CD14-positive monocyte (primary cell): ENCODE data around the gene TMEM273. TPM values are rescaled to one million over a fixed set of nuclear protein-coding genes. Genes with fewer than 3 reads are reported as not detected.
A peak's percentile ranks its signal among the peaks of the same experiment; 100 is the strongest.

Experiments used
- DNase-seq, 3 donors: peaks; one replicate each; pipeline ENCODE4 v3.0.0-alpha.2; 2011 to 2022
- H2AFZ ChIP-seq: 2 replicates; pipeline ENCODE4 v1.6.0; 2012; ENCODE audit warnings: mild to moderate bottlenecking, low read depth, low read length, inconsistent platforms; ENCODE audit not compliant: insufficient read depth, poor library complexity, severe bottlenecking
- H3K27ac ChIP-seq, 2 donors: 1 replicate in 1 of 2; 2 replicates in 1 of 2; pipeline ENCODE4 v1.5.1; 2012 to 2013; ENCODE audit warnings: low read length in 2 of 2, control low read depth in 1 of 2, inconsistent platforms in 1 of 2, low read depth in 1 of 2, mild to moderate bottlenecking in 1 of 2
- H3K27me3 ChIP-seq, 2 donors: one replicate each; pipeline versions ENCODE4 v1.6.0 to v1.6.1; 2011 to 2013; ENCODE audit warnings: low read length in 2 of 2; ENCODE audit not compliant: control insufficient read depth in 2 of 2, insufficient read depth in 2 of 2
- H3K36me3 ChIP-seq, 2 donors: replicated peaks in 1 of 2; 1 replicate in 1 of 2; 2 replicates in 1 of 2; pipeline versions ENCODE4 v1.5.1 to v1.6.1; 2012 to 2013; ENCODE audit warnings: low read length in 2 of 2, control low read depth in 1 of 2, inconsistent platforms in 1 of 2, mild to moderate bottlenecking in 1 of 2; ENCODE audit not compliant: insufficient read depth in 2 of 2, control insufficient read depth in 1 of 2
- H3K4me1 ChIP-seq, 2 donors: 1 replicate in 1 of 2; 2 replicates in 1 of 2; pipeline versions ENCODE4 v1.5.1 to v1.6.1; 2012 to 2013; ENCODE audit warnings: low read length in 2 of 2, control low read depth in 1 of 2, inconsistent platforms in 1 of 2, mild to moderate bottlenecking in 1 of 2, moderate library complexity in 1 of 2; ENCODE audit not compliant: insufficient read depth in 2 of 2, control insufficient read depth in 1 of 2
- H3K4me2 ChIP-seq: replicated peaks from 2 replicates; pipeline ENCODE3; 2012; ENCODE audit warnings: low read length, moderate library complexity, mild to moderate bottlenecking; ENCODE audit not compliant: poor library complexity, severe bottlenecking; ENCODE audit errors: extremely low read depth
- H3K4me3 ChIP-seq, 3 experiments: fragments of 200-600 bp in 1 of 3; sonication (generic) in 1 of 3; replicated peaks in 1 of 3; 1 replicate in 2 of 3; 2 replicates in 1 of 3; pipeline ENCODE4 v1.5.1; 2011 to 2013; ENCODE audit warnings: low read length in 3 of 3, mild to moderate bottlenecking in 3 of 3, control low read depth in 2 of 3, low read depth in 2 of 3, inconsistent platforms in 1 of 3, moderate library complexity in 1 of 3
- H3K79me2 ChIP-seq: 2 replicates; pipeline ENCODE4 v1.6.0; 2012; ENCODE audit warnings: mild to moderate bottlenecking, control low read depth, inconsistent platforms, low read length, moderate library complexity; ENCODE audit not compliant: insufficient read depth
- H3K9ac ChIP-seq: 2 replicates; pipeline ENCODE4 v1.6.0; 2017; ENCODE audit warnings: low read length, mild to moderate bottlenecking; ENCODE audit not compliant: insufficient read depth, poor library complexity, severe bottlenecking
- H3K9me3 ChIP-seq, 2 donors: replicated peaks in 1 of 2; 1 replicate in 1 of 2; 2 replicates in 1 of 2; pipeline versions ENCODE4 v1.5.1 to v1.6.1; 2012 to 2013; ENCODE audit warnings: low read length in 2 of 2, control low read depth in 1 of 2; ENCODE audit not compliant: control insufficient read depth in 1 of 2, insufficient read depth in 1 of 2
- H4K20me1 ChIP-seq: 2 replicates; pipeline ENCODE4 v1.6.0; 2012; ENCODE audit warnings: mild to moderate bottlenecking, low read length, control low read depth, moderate library complexity; ENCODE audit not compliant: insufficient read depth
- H3K27ac Mint-ChIP-seq, 7 donors: one replicate each; pipeline ENCODE4 v1.8.0; 2020; ENCODE audit warnings: mild to moderate bottlenecking in 7 of 7, mixed read lengths in 7 of 7, moderate library complexity in 6 of 7, inconsistent platforms in 2 of 7
- H3K27me3 Mint-ChIP-seq, 3 donors: one replicate each; pipeline ENCODE4 v1.8.0; 2021 to 2022; ENCODE audit warnings: low read depth in 3 of 3, mild to moderate bottlenecking in 3 of 3, mixed read lengths in 3 of 3, moderate library complexity in 3 of 3, inconsistent platforms in 1 of 3
- H3K36me3 Mint-ChIP-seq, 2 donors: one replicate each; pipeline ENCODE4 v1.8.0; 2020; ENCODE audit warnings: mixed read lengths in 2 of 2, inconsistent platforms in 1 of 2, mild to moderate bottlenecking in 1 of 2
- H3K4me1 Mint-ChIP-seq: one replicate; pipeline ENCODE4 v1.8.0; 2020; ENCODE audit warnings: mild to moderate bottlenecking, mixed read lengths
- H3K4me3 Mint-ChIP-seq, 2 donors: one replicate each; pipeline ENCODE4 v1.8.0; 2020; ENCODE audit warnings: mild to moderate bottlenecking in 2 of 2, mixed read lengths in 2 of 2, moderate library complexity in 1 of 2
- H3K9me3 Mint-ChIP-seq, 7 donors: one replicate each; pipeline ENCODE4 v1.8.0; 2020 to 2022; ENCODE audit warnings: mixed read lengths in 7 of 7, mild to moderate bottlenecking in 6 of 7, moderate library complexity in 6 of 7, inconsistent platforms in 2 of 7
- WGBS: methylation state at CpG from one replicate; pipeline ENCODE4 v1.1.5; 2013; ENCODE audit warnings: missing lambda C conversion rate; ENCODE audit not compliant: insufficient coverage; 5-methylcytosine and 5-hydroxymethylcytosine counted together
- intact Hi-C, 2 donors: fragments of 100-400 bp; cut with micrococcal nuclease; formaldehyde crosslinking; loops; one replicate each; pipeline versions ENCODE4 v1.15.0 to v1.15.1; 2023
- polyA plus RNA-seq, 3 donors: library from polyadenylated mRNA; depleted of rRNA in 1 of 3; unstranded in 2 of 3; stranded (reverse) in 1 of 3; fragments of 300-500 nt in 2 of 3; fragments of >200 nt in 1 of 3; fragmentation: Illumina TruSeq in 2 of 3; gene quantifications; 1 replicate in 2 of 3; 2 replicates in 1 of 3; pipeline ENCODE4 v1.2.3, GENCODE V29; 2012 to 2021
- TF ChIP-seq, protein P1 (sequence below): fragments of 200-600 bp; IDR thresholded peaks from one replicate; pipeline ENCODE4 v1.8.0; 2022; ENCODE audit warnings: antibody characterized with exemption, mild to moderate bottlenecking

Gene TMEM273
- polyA plus RNA-seq, 3 donors: 6.7 to 7.9 (median 6.9) TPM

- no peak overlapping the region for H3K4me2 ChIP-seq
- H3K79me2 ChIP-seq: no peaks in the 10 kb centered on the region
- no CpG with 5 or more reads among the region's 3 CpGs for WGBS
- Mint-ChIP-seq H3K4me1 (peaks cover 19% of the 10 kb centered on the region), H3K9me3 (no peaks in the 10 kb centered on the region), H3K27me3 (peaks cover 25 to 33% (median 27%) of the 10 kb centered on the region in 3 donors), H3K27ac (no peak overlapping the region), H3K36me3 (no peaks in the 10 kb centered on the region), H3K4me3 (peak overlapping the region in 1 of 2 donors; percentile 20)
- H3K36me3 ChIP-seq: no peaks in the 10 kb centered on the region
- peaks cover 2 to 22% of the 10 kb centered on the region in 2 donors for H3K27me3 ChIP-seq
- H3K4me1 ChIP-seq: no peaks in the 10 kb centered on the region
- H3K27ac ChIP-seq: no peak overlapping the region
- no peak for DNase-seq
- H3K4me3 ChIP-seq: no peak overlapping the region
- no peak overlapping the region for H2AFZ ChIP-seq
- no peak overlapping the region for H3K9ac ChIP-seq
- H3K9me3 ChIP-seq: no peaks in the 10 kb centered on the region
- TF ChIP-seq, protein P1, sequence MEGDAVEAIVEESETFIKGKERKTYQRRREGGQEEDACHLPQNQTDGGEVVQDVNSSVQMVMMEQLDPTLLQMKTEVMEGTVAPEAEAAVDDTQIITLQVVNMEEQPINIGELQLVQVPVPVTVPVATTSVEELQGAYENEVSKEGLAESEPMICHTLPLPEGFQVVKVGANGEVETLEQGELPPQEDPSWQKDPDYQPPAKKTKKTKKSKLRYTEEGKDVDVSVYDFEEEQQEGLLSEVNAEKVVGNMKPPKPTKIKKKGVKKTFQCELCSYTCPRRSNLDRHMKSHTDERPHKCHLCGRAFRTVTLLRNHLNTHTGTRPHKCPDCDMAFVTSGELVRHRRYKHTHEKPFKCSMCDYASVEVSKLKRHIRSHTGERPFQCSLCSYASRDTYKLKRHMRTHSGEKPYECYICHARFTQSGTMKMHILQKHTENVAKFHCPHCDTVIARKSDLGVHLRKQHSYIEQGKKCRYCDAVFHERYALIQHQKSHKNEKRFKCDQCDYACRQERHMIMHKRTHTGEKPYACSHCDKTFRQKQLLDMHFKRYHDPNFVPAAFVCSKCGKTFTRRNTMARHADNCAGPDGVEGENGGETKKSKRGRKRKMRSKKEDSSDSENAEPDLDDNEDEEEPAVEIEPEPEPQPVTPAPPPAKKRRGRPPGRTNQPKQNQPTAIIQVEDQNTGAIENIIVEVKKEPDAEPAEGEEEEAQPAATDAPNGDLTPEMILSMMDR: no peak
- no peaks in the 10 kb centered on the region for H4K20me1 ChIP-seq
- intact Hi-C loops: no loop called here
Observed at GRCh38 chr10:49113741-49114141, 74.5 kb downstream of the TMEM273 start.

- intact Hi-C loops: no loop called here
- H3K4me3 Mint-ChIP-seq: no peak overlapping the region
- H3K9ac ChIP-seq: no peak overlapping the region
- peaks cover 25 to 33% (median 27%) of the 10 kb centered on the region in 3 donors for H3K27me3 Mint-ChIP-seq
- WGBS: no CpG with 5 or more reads among the region's 3 CpGs
- no peak overlapping the region for H3K27ac ChIP-seq
- TF ChIP-seq, protein P1: no peak
- H3K9me3 Mint-ChIP-seq: no peaks in the 10 kb centered on the region
- no peak overlapping the region for H2AFZ ChIP-seq
- H3K4me3 ChIP-seq: no peak overlapping the region
- peaks cover 19% of the 10 kb centered on the region for H3K4me1 Mint-ChIP-seq
- no peaks in the 10 kb centered on the region for H3K4me1 ChIP-seq
- no peaks in the 10 kb centered on the region for H3K9me3 ChIP-seq
- H4K20me1 ChIP-seq: no peaks in the 10 kb centered on the region
- no peak overlapping the region for H3K4me2 ChIP-seq
- no peak overlapping the region for H3K27ac Mint-ChIP-seq
- H3K36me3 Mint-ChIP-seq: no peaks in the 10 kb centered on the region
- H3K27me3 ChIP-seq: peaks cover 2 to 22% of the 10 kb centered on the region in 2 donors
- DNase-seq: no peak
- no peaks in the 10 kb centered on the region for H3K36me3 ChIP-seq
- no peaks in the 10 kb centered on the region for H3K79me2 ChIP-seq
Observed at GRCh38 chr10:49112851-49113250, 75.3 kb downstream of the TMEM273 start.
